ENCODE results near the gene CD320. TPM values are rescaled to one million over a fixed set of nuclear protein-coding genes. Genes with fewer than 3 reads are reported as not detected.
"Not testable (repeated sequence)": the region's sequence is repeated elsewhere in the genome, so short reads cannot be mapped to it uniquely, and the experiment has no call there.

The CD320 gene
- polyA plus RNA-seq, 12 donors, result 13.9 to 23.6 (median 19.1) TPM; not detected in 1

GRCh38 chr19:8314981-8315640, 7.0 kb upstream of the CD320 start:
- DNase-seq, result not testable (repeated sequence)

- DNase-seq, result no peak
These were observed 3.5 kb upstream of the CD320 start for GRCh38 chr19:8311461-8312260.

- no peak for DNase-seq
These were observed 2.3 kb upstream of the CD320 start for GRCh38 chr19:8310342-8311055.

- DNase-seq, result no peak
These were observed 733 bp upstream of the CD320 start for GRCh38 chr19:8308891-8309291.

- DNase-seq, result no peak
These were observed 676 bp downstream of the CD320 start for GRCh38 chr19:8307400-8307964.

- DNase-seq, result no peak
These were observed 1.7 kb downstream of the CD320 start for GRCh38 chr19:8306235-8307054.

GRCh38 chr19:8305798-8306197, 2.4 kb downstream of the CD320 start:
- DNase-seq, result no peak

- no peak for DNase-seq
These were observed 3.1 kb downstream of the CD320 start for GRCh38 chr19:8304841-8305621.

GRCh38 chr19:8302734-8303133, 5.4 kb downstream of the CD320 start:
- no peak for DNase-seq

GRCh38 chr19:8302357-8302691, 5.8 kb downstream of the CD320 start:
- DNase-seq, result no peak

GRCh38 chr19:8291337-8291736, 16.8 kb downstream of the CD320 start:
- not testable (repeated sequence) for DNase-seq

GRCh38 chr19:8276508-8276907, 31.6 kb downstream of the CD320 start:
- DNase-seq, result not testable (repeated sequence)

GRCh38 chr19:8269724-8270123, 38.4 kb downstream of the CD320 start:
- DNase-seq, result no peak

GRCh38 chr19:8265872-8266271, 42.3 kb downstream of the CD320 start:
- DNase-seq, result no peak

- DNase-seq, result not testable (repeated sequence)
These were observed 43.9 kb downstream of the CD320 start for GRCh38 chr19:8264248-8264647.

GRCh38 chr19:8262431-8262830, 45.7 kb downstream of the CD320 start:
- DNase-seq, result no peak

- DNase-seq, result no peak
These were observed 46.3 kb downstream of the CD320 start for GRCh38 chr19:8261881-8262280.

- no peak for DNase-seq
These were observed 46.8 kb downstream of the CD320 start for GRCh38 chr19:8261347-8261746.

- DNase-seq, result no peak
These were observed 48.3 kb downstream of the CD320 start for GRCh38 chr19:8259922-8260247.

- no peak for DNase-seq
These were observed 48.8 kb downstream of the CD320 start for GRCh38 chr19:8259142-8259921.
